SK-N-SH treated with all-trans-retinoic acid at 6 μM for 48 hours (cell line): ENCODE data around the gene GDF3.
A peak's percentile ranks its signal among the peaks of the same experiment; 100 is the strongest.

Experiments used
- ATAC-seq: fragments of 200-7000 bp; cut with Tn5 transposase; 3 replicates; pipeline ENCODE4 v1.9.1; 2020; ENCODE audit warnings: mild to moderate bottlenecking, moderate library complexity
- ARNTL ChIP-seq: fragments of 450-650 bp; formaldehyde crosslinking; IDR thresholded peaks from 2 replicates; pipeline ENCODE4 v1.5.0; 2020; ENCODE audit warnings: low read depth, mild to moderate bottlenecking, moderate library complexity, borderline replicate concordance
- BACH2 ChIP-seq: fragments of 250-450 bp; sonication (Bioruptor Pico); IDR thresholded peaks from 2 replicates; pipeline ENCODE4 v1.9.0; 2021; ENCODE audit warnings: mild to moderate bottlenecking, borderline replicate concordance
- CSDC2 ChIP-seq: fragments of 250-450 bp; sonication (Bioruptor Pico); IDR thresholded peaks from 2 replicates; pipeline ENCODE4 v1.5.0; 2020; ENCODE audit warnings: mild to moderate bottlenecking, moderate library complexity
- ESRRG ChIP-seq: fragments of 250-450 bp; sonication (Bioruptor Pico); IDR thresholded peaks from 2 replicates; pipeline ENCODE4 v1.6.1; 2021; ENCODE audit warnings: mild to moderate bottlenecking
- GLIS3 ChIP-seq: fragments of 250-450 bp; sonication (Bioruptor Pico); IDR thresholded peaks from 2 replicates; pipeline ENCODE4 v1.5.0; 2020; ENCODE audit warnings: mild to moderate bottlenecking, moderate library complexity
- ISL1 ChIP-seq: fragments of 250-450 bp; sonication (Bioruptor Pico); IDR thresholded peaks from 2 replicates; pipeline ENCODE4 v2.1.2; 2022; ENCODE audit warnings: mild to moderate bottlenecking, moderate library complexity
- OSR1 ChIP-seq: fragments of 250-450 bp; sonication (Bioruptor Pico); IDR thresholded peaks from 2 replicates; pipeline ENCODE4 v1.8.0; 2022; ENCODE audit warnings: moderate library complexity, mild to moderate bottlenecking, inconsistent platforms
- PATZ1 ChIP-seq: fragments of 250-450 bp; sonication (Bioruptor Pico); IDR thresholded peaks from 2 replicates; pipeline ENCODE4 v1.8.0; 2020; ENCODE audit warnings: mild to moderate bottlenecking, moderate library complexity, borderline replicate concordance
- PPARA ChIP-seq: fragments of 250-450 bp; sonication (Bioruptor Pico); IDR thresholded peaks from 2 replicates; pipeline ENCODE4 v1.5.0; 2020; ENCODE audit warnings: mild to moderate bottlenecking, borderline replicate concordance
- RARB ChIP-seq: fragments of 250-450 bp; sonication (Bioruptor Pico); IDR thresholded peaks from 2 replicates; pipeline ENCODE4 v1.8.0; 2021; ENCODE audit warnings: mild to moderate bottlenecking, moderate library complexity
- SNAI2 ChIP-seq: fragments of 250-450 bp; sonication (Bioruptor Pico); IDR thresholded peaks from 2 replicates; pipeline ENCODE4 v1.5.0; 2020; ENCODE audit warnings: mild to moderate bottlenecking, moderate library complexity
- TCF4 ChIP-seq: fragments of 250-450 bp; sonication (Bioruptor Pico); IDR thresholded peaks from 2 replicates; pipeline ENCODE4 v1.8.0; 2021; ENCODE audit warnings: mild to moderate bottlenecking, moderate library complexity, borderline replicate concordance
- ZC3H10 ChIP-seq: fragments of 250-450 bp; sonication (Bioruptor Pico); IDR thresholded peaks from 2 replicates; pipeline ENCODE4 v1.5.1; 2021; ENCODE audit warnings: mild to moderate bottlenecking, moderate library complexity
- ZFP3 ChIP-seq: fragments of 250-450 bp; sonication (Bioruptor Pico); IDR thresholded peaks from 2 replicates; pipeline ENCODE4 v1.5.0; 2020; ENCODE audit warnings: mild to moderate bottlenecking, moderate library complexity
- ZFP30 ChIP-seq: fragments of 450-650 bp; formaldehyde crosslinking; IDR thresholded peaks from 2 replicates; pipeline ENCODE4 v1.5.0; 2022; ENCODE audit warnings: mild to moderate bottlenecking, moderate library complexity
- ZNF565 ChIP-seq: fragments of 450-650 bp; formaldehyde crosslinking; conservative IDR thresholded peaks from 2 replicates; pipeline ENCODE4 v1.5.0; 2020; ENCODE audit warnings: low read depth, mild to moderate bottlenecking, moderate library complexity
- ZNF70 ChIP-seq: fragments of 450-650 bp; formaldehyde crosslinking; IDR thresholded peaks from 2 replicates; pipeline ENCODE4 v1.5.0; 2020; ENCODE audit warnings: mild to moderate bottlenecking, moderate library complexity
- ZNF8 ChIP-seq: fragments of 450-650 bp; formaldehyde crosslinking; IDR thresholded peaks from 2 replicates; pipeline ENCODE4 v1.5.0; 2020; ENCODE audit warnings: mild to moderate bottlenecking, moderate library complexity
- TF ChIP-seq, protein P1 (sequence below): fragments of 250-450 bp; sonication (Bioruptor Pico); IDR thresholded peaks from 2 replicates; pipeline ENCODE4 v1.8.0; 2021; ENCODE audit warnings: low read depth, mild to moderate bottlenecking, moderate library complexity, borderline replicate concordance
- TF ChIP-seq, protein P2 (sequence below): fragments of 250-450 bp; sonication (Bioruptor Pico); IDR thresholded peaks from 2 replicates; pipeline ENCODE4 v1.5.1; 2021; ENCODE audit warnings: mild to moderate bottlenecking, moderate library complexity
- TF ChIP-seq, protein P3 (sequence below): fragments of 250-450 bp; sonication (Bioruptor Pico); IDR thresholded peaks from 2 replicates; pipeline ENCODE4 v1.5.1; 2020; ENCODE audit warnings: low read depth, mild to moderate bottlenecking, moderate library complexity
- TF ChIP-seq, protein P4 (sequence below): fragments of 250-450 bp; sonication (Bioruptor Pico); IDR thresholded peaks from 2 replicates; pipeline ENCODE4 v1.5.0; 2020; ENCODE audit warnings: mild to moderate bottlenecking, moderate library complexity

GDF3 gene

GRCh38 chr12:7668171-7668570 lies 27.4 kb downstream of the GDF3 start:
- no peak for ATAC-seq
- TF ChIP-seq TCF4 = no peak

GRCh38 chr12:7667125-7667524 lies 28.4 kb downstream of the GDF3 start:
- peak; percentile 26; the same call in 1 of the 3 replicates for ATAC-seq
- no peak for TF ChIP-seq ZFP30 (CRISPR knock-in tag)
- no peak for TF ChIP-seq SNAI2
- TF ChIP-seq BACH2 = no peak
- no peak for TF ChIP-seq PPARA
- TF ChIP-seq ZNF70 (CRISPR knock-in tag) = no peak
- TF ChIP-seq, protein P1, sequence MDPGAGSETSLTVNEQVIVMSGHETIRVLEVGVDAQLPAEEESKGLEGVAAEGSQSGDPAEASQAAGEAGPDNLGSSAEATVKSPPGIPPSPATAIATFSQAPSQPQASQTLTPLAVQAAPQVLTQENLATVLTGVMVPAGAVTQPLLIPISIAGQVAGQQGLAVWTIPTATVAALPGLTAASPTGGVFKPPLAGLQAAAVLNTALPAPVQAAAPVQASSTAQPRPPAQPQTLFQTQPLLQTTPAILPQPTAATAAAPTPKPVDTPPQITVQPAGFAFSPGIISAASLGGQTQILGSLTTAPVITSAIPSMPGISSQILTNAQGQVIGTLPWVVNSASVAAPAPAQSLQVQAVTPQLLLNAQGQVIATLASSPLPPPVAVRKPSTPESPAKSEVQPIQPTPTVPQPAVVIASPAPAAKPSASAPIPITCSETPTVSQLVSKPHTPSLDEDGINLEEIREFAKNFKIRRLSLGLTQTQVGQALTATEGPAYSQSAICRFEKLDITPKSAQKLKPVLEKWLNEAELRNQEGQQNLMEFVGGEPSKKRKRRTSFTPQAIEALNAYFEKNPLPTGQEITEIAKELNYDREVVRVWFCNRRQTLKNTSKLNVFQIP (CRISPR knock-in tag) = no peak
- no peak for TF ChIP-seq GLIS3
- TF ChIP-seq ISL1 (CRISPR knock-in tag) = no peak
- no peak for TF ChIP-seq ZNF8 (CRISPR knock-in tag)

DNA sequence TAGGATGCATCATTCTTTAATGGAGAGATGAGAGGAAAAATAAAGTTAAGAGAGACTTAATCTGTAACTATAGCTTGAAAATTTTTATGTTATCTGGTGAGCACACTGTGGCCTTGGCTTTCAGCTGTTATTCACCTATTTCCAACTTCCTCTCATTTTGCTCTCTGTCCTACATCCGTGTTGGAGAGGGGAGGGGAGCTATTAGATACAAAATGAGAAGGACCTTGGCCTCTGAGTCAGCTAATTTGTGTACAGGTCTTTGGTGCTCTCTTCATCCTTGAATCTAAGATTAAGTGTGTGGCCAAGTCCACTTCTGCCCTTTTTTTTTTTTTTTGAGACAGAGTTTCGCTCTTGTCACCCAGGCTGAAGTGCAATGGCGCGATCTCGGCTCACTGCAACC lies 29.0 kb downstream of the GDF3 start:
- no peak for ATAC-seq
- TF ChIP-seq, protein P2, sequence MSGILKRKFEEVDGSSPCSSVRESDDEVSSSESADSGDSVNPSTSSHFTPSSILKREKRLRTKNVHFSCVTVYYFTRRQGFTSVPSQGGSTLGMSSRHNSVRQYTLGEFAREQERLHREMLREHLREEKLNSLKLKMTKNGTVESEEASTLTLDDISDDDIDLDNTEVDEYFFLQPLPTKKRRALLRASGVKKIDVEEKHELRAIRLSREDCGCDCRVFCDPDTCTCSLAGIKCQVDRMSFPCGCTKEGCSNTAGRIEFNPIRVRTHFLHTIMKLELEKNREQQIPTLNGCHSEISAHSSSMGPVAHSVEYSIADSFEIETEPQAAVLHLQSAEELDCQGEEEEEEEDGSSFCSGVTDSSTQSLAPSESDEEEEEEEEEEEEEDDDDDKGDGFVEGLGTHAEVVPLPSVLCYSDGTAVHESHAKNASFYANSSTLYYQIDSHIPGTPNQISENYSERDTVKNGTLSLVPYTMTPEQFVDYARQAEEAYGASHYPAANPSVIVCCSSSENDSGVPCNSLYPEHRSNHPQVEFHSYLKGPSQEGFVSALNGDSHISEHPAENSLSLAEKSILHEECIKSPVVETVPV (CRISPR knock-in tag) = no peak
- TF ChIP-seq CSDC2 (no peak), OSR1 (CRISPR knock-in tag) (no peak), ZNF565 (CRISPR knock-in tag) (no peak), ARNTL (CRISPR knock-in tag) (no peak), SNAI2 (no peak), BACH2 (no peak), ESRRG (no peak), ZFP3 (CRISPR knock-in tag) (no peak), RARB (CRISPR knock-in tag) (no peak), ZNF8 (CRISPR knock-in tag) (no peak), GLIS3 (no peak), TCF4 (no peak)
- TF ChIP-seq, protein P1 (CRISPR knock-in tag) = no peak
- TF ChIP-seq, protein P3, sequence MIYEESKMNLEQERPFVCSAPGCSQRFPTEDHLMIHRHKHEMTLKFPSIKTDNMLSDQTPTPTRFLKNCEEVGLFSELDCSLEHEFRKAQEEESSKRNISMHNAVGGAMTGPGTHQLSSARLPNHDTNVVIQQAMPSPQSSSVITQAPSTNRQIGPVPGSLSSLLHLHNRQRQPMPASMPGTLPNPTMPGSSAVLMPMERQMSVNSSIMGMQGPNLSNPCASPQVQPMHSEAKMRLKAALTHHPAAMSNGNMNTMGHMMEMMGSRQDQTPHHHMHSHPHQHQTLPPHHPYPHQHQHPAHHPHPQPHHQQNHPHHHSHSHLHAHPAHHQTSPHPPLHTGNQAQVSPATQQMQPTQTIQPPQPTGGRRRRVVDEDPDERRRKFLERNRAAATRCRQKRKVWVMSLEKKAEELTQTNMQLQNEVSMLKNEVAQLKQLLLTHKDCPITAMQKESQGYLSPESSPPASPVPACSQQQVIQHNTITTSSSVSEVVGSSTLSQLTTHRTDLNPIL (CRISPR knock-in tag) = no peak
- TF ChIP-seq, protein P4, sequence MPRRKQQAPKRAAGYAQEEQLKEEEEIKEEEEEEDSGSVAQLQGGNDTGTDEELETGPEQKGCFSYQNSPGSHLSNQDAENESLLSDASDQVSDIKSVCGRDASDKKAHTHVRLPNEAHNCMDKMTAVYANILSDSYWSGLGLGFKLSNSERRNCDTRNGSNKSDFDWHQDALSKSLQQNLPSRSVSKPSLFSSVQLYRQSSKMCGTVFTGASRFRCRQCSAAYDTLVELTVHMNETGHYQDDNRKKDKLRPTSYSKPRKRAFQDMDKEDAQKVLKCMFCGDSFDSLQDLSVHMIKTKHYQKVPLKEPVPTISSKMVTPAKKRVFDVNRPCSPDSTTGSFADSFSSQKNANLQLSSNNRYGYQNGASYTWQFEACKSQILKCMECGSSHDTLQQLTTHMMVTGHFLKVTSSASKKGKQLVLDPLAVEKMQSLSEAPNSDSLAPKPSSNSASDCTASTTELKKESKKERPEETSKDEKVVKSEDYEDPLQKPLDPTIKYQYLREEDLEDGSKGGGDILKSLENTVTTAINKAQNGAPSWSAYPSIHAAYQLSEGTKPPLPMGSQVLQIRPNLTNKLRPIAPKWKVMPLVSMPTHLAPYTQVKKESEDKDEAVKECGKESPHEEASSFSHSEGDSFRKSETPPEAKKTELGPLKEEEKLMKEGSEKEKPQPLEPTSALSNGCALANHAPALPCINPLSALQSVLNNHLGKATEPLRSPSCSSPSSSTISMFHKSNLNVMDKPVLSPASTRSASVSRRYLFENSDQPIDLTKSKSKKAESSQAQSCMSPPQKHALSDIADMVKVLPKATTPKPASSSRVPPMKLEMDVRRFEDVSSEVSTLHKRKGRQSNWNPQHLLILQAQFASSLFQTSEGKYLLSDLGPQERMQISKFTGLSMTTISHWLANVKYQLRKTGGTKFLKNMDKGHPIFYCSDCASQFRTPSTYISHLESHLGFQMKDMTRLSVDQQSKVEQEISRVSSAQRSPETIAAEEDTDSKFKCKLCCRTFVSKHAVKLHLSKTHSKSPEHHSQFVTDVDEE (CRISPR knock-in tag) = no peak

DNA sequence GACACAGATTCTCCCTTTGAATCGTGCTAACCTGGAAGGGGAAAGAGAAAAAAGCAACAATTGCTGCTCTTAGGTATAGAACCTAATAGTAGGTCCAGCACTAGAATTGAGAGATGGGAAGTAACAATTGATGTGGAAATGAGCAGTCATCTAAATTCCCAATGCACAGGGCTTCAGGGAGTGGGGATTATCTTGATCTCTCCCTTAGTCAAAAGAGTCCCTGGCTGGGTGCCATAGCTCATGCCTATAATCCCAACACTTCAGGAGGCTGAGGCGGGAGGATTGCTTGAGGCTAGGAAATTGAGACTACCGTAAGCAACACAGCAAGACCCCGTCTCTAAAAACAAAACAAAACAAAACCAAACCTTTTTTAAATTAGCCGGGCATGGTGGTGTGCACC lies 33.8 kb downstream of the GDF3 start:
- no peak for ATAC-seq
- TF ChIP-seq, protein P4 (CRISPR knock-in tag) = no peak
- TF ChIP-seq, protein P2 (CRISPR knock-in tag) = no peak
- TF ChIP-seq CSDC2 (no peak), ZFP3 (CRISPR knock-in tag) (no peak), TCF4 (no peak), SNAI2 (no peak), ZC3H10 (no peak), ARNTL (CRISPR knock-in tag) (no peak), PATZ1 (CRISPR knock-in tag) (no peak), RARB (CRISPR knock-in tag) (no peak), GLIS3 (no peak)
